Vagina (tissue), 2 donors: ENCODE results near the gene YIF1B.

ENCODE experiments used
- CTCF ChIP-seq, 3 experiments: fragments of 450-650 bp in 2 of 3; fragments of 200-600 bp in 1 of 3; sonication (generic) in 1 of 3; IDR thresholded peaks; one replicate each; pipeline ENCODE4 v1.5.1; 2017 to 2019; ENCODE audit warnings: antibody characterized with exemption in 3 of 3, mild to moderate bottlenecking in 2 of 3, moderate library complexity in 2 of 3
- POLR2A ChIP-seq, 2 donors: fragments of 450-650 bp; IDR thresholded peaks; one replicate each; pipeline ENCODE4 v1.6.1; 2017; ENCODE audit warnings: antibody characterized with exemption in 2 of 2, mild to moderate bottlenecking in 2 of 2, moderate library complexity in 2 of 2
- POLR2AphosphoS5 ChIP-seq, 2 donors: sonication (generic); formaldehyde crosslinking; IDR thresholded peaks; one replicate each; pipeline ENCODE4 v1.9.0; 2017; ENCODE audit warnings: antibody characterized with exemption in 2 of 2, mild to moderate bottlenecking in 2 of 2, low read depth in 1 of 2; ENCODE audit not compliant: insufficient read depth in 1 of 2

GRCh38 chr19:38329651-38330050 lies 13.9 kb upstream of the YIF1B start:
- TF ChIP-seq CTCF (IDR thresholded peaks at IDR 0.05) (no peak), POLR2AphosphoS5 (IDR thresholded peaks at IDR 0.05; ENCODE audit: insufficient read depth in 1 of 2, low read depth in 1 of 2) (no peak), POLR2A (IDR thresholded peaks at IDR 0.05) (no peak)
